ENCODE data around the gene SPATA17. TPM values are rescaled to one million over a fixed set of nuclear protein-coding genes. Genes with fewer than 3 reads are reported as not detected.

Gene SPATA17
- total and polyA plus RNA-seq, 10 of the 15 experiments (the other 5 are each of a cell fraction or from before 2014, with no cell fraction given) = 0.08 to 0.27 (median 0.11) TPM; not detected in 6

DNA sequence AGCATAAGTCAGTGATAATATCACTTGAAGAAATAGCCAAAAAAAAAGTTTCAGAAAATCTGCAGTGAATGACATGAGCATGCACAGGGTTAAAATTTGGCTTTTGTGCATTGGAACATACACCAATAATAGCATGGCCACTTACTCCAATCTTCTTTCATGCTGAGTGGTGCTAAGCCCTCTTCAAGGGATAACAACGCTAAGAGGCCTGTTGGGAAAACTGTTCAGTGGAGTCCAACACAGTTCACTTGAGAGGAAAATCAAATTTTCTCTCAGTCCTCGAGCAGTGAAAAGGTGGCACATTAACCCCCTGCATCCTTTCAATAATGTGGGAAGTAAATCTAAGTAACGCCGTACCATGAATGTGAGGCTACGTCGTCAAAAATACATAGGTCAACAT lies 264.7 kb downstream of the SPATA17 start:
- CTCF ChIA-PET = no interaction called here
- TF ChIP-seq, protein P1, sequence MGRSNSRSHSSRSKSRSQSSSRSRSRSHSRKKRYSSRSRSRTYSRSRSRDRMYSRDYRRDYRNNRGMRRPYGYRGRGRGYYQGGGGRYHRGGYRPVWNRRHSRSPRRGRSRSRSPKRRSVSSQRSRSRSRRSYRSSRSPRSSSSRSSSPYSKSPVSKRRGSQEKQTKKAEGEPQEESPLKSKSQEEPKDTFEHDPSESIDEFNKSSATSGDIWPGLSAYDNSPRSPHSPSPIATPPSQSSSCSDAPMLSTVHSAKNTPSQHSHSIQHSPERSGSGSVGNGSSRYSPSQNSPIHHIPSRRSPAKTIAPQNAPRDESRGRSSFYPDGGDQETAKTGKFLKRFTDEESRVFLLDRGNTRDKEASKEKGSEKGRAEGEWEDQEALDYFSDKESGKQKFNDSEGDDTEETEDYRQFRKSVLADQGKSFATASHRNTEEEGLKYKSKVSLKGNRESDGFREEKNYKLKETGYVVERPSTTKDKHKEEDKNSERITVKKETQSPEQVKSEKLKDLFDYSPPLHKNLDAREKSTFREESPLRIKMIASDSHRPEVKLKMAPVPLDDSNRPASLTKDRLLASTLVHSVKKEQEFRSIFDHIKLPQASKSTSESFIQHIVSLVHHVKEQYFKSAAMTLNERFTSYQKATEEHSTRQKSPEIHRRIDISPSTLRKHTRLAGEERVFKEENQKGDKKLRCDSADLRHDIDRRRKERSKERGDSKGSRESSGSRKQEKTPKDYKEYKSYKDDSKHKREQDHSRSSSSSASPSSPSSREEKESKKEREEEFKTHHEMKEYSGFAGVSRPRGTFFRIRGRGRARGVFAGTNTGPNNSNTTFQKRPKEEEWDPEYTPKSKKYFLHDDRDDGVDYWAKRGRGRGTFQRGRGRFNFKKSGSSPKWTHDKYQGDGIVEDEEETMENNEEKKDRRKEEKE (IDR thresholded peaks at IDR 0.05) = no peak
- no peak for TF ChIP-seq WRNIP1 (IDR thresholded peaks at IDR 0.05; ENCODE audit: borderline replicate concordance, low read depth, low read length)
- Histone ChIP-seq H3K4me2 (ENCODE audit: control insufficient read depth, insufficient read depth) (no peak overlapping the region), H3K4me1 (ENCODE audit: control insufficient read depth, insufficient read depth, low read length) (no peaks in the 10 kb centered on the region), H3K79me2 (ENCODE audit: control insufficient read depth, insufficient read depth, low read length) (no peaks in the 10 kb centered on the region), H3K27me3 (replicated peaks in 1 of 2; ENCODE audit: control insufficient read depth in 2 of 2, insufficient read depth in 2 of 2, low read length in 1 of 2) (no peaks in the 10 kb centered on the region; a peak in 2 of 4 replicates), H3K9ac (ENCODE audit: control insufficient read depth, insufficient read depth, low read length) (no peak overlapping the region), H3K9me3 (replicated peaks; ENCODE audit: control insufficient read depth, insufficient read depth, low read length) (no peaks in the 10 kb centered on the region), H4K20me1 (ENCODE audit: control insufficient read depth, insufficient read depth) (no peaks in the 10 kb centered on the region), H2AFZ (ENCODE audit: control insufficient read depth, low read depth, low read length) (no peak overlapping the region), H3K36me3 (ENCODE audit: control insufficient read depth in 2 of 2, insufficient read depth in 2 of 2, low read length in 1 of 2) (no peaks in the 10 kb centered on the region), H3K27ac (ENCODE audit: control insufficient read depth, insufficient read depth) (no peak overlapping the region), H3K4me3 (no peak overlapping the region)
- BruUV-seq (replicated peaks) = no TSS peak
- in situ Hi-C loops (cut with MboI) (no loop called here), intact Hi-C loops (cut with micrococcal nuclease; ENCODE audit: unreplicated experiment) (no loop called here)
- ATAC-seq = no peak
- RAD21 ChIA-PET (ENCODE audit: unreplicated experiment) = no interaction called here
- DNase-seq (ENCODE audit: low read depth, low spot score) = no peak
- SMC1A ChIA-PET (ENCODE audit: uncharacterized antibody, unreplicated experiment) = no interaction called here
- POLR2A ChIA-PET = no interaction called here
- FAIRE-seq = no peak
- 55% methylated on average over 6 of the region's 6 CpGs for WGBS (ENCODE audit: insufficient coverage, insufficient replicate concordance, low lambda C conversion rate, missing lambda C conversion rate)

DNA sequence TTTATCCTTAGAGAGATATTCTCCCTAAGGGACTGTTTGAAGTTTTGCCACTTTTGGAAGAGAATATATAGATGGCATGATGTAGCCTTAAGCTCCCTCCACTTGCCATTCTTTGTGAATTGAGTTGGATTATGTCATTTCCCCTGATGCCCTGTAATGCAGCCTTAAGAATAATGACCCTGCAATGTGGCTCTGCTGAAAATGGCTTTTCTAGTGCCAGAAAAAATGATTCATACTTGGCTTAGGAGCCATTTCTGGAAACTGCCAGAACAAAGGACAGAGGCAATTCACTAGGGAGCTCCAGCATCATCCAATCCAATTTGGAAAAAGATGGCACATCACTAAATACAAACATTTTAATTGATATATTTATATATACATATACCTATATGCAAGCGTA lies 265.3 kb downstream of the SPATA17 start:
- ChIA-PET POLR2A (no interaction called here), CTCF (no interaction called here), SMC1A (ENCODE audit: uncharacterized antibody, unreplicated experiment) (interaction anchor here (0.6 kb wide), 1 partner anchor 1955 kb away, joined by 3 read pairs; no protein-coding TSS in a partner anchor), RAD21 (ENCODE audit: unreplicated experiment) (no interaction called here)
- H3K79me2 ChIP-seq (ENCODE audit: control insufficient read depth, insufficient read depth, low read length) = no peaks in the 10 kb centered on the region
- no peaks in the 10 kb centered on the region for H3K4me1 ChIP-seq (ENCODE audit: control insufficient read depth, insufficient read depth, low read length)
- no peaks in the 10 kb centered on the region; a peak in 2 of 4 replicates for H3K27me3 ChIP-seq (replicated peaks in 1 of 2; ENCODE audit: control insufficient read depth in 2 of 2, insufficient read depth in 2 of 2, low read length in 1 of 2)
- H3K36me3 ChIP-seq (ENCODE audit: control insufficient read depth in 2 of 2, insufficient read depth in 2 of 2, low read length in 1 of 2) = no peaks in the 10 kb centered on the region
- whole genome bisulfite sequencing (ENCODE audit: insufficient coverage, insufficient replicate concordance, low lambda C conversion rate, missing lambda C conversion rate) = 61% methylated on average over 1 of the region's 1 CpG
- BruUV-seq (replicated peaks) = no TSS peak
- FAIRE-seq (no peak), DNase-seq (ENCODE audit: low read depth, low spot score) (no peak), ATAC-seq (no peak)
- no peak overlapping the region for H3K9ac ChIP-seq (ENCODE audit: control insufficient read depth, insufficient read depth, low read length)
- no peaks in the 10 kb centered on the region for H4K20me1 ChIP-seq (ENCODE audit: control insufficient read depth, insufficient read depth)
- no peaks in the 10 kb centered on the region for H3K9me3 ChIP-seq (replicated peaks; ENCODE audit: control insufficient read depth, insufficient read depth, low read length)
- in situ Hi-C loops (cut with MboI) = no loop called here
- H2AFZ ChIP-seq (ENCODE audit: control insufficient read depth, low read depth, low read length) = no peak overlapping the region
- no peak overlapping the region for H3K27ac ChIP-seq (ENCODE audit: control insufficient read depth, insufficient read depth)
- no peak overlapping the region for H3K4me2 ChIP-seq (ENCODE audit: control insufficient read depth, insufficient read depth)
- H3K4me3 ChIP-seq = no peak overlapping the region
- intact Hi-C loops (cut with micrococcal nuclease; ENCODE audit: unreplicated experiment) = no loop called here
- TF ChIP-seq JUND (IDR thresholded peaks at IDR 0.05; ENCODE audit: low read depth, low read length) (no peak), ZNF384 (IDR thresholded peaks at IDR 0.05; ENCODE audit: borderline replicate concordance, low read depth, low read length) (no peak), YBX1 (IDR thresholded peaks at IDR 0.05) (no peak)
- TF ChIP-seq, protein P2, sequence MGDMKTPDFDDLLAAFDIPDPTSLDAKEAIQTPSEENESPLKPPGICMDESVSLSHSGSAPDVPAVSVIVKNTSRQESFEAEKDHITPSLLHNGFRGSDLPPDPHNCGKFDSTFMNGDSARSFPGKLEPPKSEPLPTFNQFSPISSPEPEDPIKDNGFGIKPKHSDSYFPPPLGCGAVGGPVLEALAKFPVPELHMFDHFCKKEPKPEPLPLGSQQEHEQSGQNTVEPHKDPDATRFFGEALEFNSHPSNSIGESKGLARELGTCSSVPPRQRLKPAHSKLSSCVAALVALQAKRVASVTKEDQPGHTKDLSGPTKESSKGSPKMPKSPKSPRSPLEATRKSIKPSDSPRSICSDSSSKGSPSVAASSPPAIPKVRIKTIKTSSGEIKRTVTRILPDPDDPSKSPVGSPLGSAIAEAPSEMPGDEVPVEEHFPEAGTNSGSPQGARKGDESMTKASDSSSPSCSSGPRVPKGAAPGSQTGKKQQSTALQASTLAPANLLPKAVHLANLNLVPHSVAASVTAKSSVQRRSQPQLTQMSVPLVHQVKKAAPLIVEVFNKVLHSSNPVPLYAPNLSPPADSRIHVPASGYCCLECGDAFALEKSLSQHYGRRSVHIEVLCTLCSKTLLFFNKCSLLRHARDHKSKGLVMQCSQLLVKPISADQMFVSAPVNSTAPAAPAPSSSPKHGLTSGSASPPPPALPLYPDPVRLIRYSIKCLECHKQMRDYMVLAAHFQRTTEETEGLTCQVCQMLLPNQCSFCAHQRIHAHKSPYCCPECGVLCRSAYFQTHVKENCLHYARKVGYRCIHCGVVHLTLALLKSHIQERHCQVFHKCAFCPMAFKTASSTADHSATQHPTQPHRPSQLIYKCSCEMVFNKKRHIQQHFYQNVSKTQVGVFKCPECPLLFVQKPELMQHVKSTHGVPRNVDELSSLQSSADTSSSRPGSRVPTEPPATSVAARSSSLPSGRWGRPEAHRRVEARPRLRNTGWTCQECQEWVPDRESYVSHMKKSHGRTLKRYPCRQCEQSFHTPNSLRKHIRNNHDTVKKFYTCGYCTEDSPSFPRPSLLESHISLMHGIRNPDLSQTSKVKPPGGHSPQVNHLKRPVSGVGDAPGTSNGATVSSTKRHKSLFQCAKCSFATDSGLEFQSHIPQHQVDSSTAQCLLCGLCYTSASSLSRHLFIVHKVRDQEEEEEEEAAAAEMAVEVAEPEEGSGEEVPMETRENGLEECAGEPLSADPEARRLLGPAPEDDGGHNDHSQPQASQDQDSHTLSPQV (IDR thresholded peaks at IDR 0.05) = no peak
- TF ChIP-seq, protein P3, sequence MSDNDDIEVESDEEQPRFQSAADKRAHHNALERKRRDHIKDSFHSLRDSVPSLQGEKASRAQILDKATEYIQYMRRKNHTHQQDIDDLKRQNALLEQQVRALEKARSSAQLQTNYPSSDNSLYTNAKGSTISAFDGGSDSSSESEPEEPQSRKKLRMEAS (IDR thresholded peaks at IDR 0.05; ENCODE audit: low read depth, low read length) = no peak

Data from GM12878 (cell line).